Osteocyte (in vitro differentiated cells): ENCODE data around the gene PHLPP1. TPM values are rescaled to one million over a fixed set of nuclear protein-coding genes. Genes with fewer than 3 reads are reported as not detected.

Source experiments
- DNase-seq: peaks from one replicate; pipeline ENCODE4 v3.0.0; 2021; ENCODE audit warnings: mixed read lengths; ENCODE audit not compliant: unreplicated experiment; ENCODE audit errors: extremely low spot score
- H3K27ac Mint-ChIP-seq: one replicate; pipeline ENCODE4 v1.8.0; 2021; ENCODE audit warnings: mild to moderate bottlenecking, mixed read lengths; ENCODE audit not compliant: unreplicated experiment
- H3K27me3 Mint-ChIP-seq: one replicate; pipeline ENCODE4 v1.8.0; 2021; ENCODE audit warnings: mixed read lengths; ENCODE audit not compliant: unreplicated experiment
- H3K36me3 Mint-ChIP-seq: one replicate; pipeline ENCODE4 v1.8.0; 2021; ENCODE audit warnings: mixed read lengths; ENCODE audit not compliant: unreplicated experiment
- H3K4me1 Mint-ChIP-seq: one replicate; pipeline ENCODE4 v1.8.0; 2021; ENCODE audit warnings: mixed read lengths; ENCODE audit not compliant: unreplicated experiment
- H3K4me3 Mint-ChIP-seq: one replicate; pipeline ENCODE4 v1.8.0; 2021; ENCODE audit warnings: mild to moderate bottlenecking, moderate library complexity, mixed read lengths; ENCODE audit not compliant: unreplicated experiment
- H3K9me3 Mint-ChIP-seq: one replicate; pipeline ENCODE4 v1.8.0; 2021; ENCODE audit warnings: mixed read lengths; ENCODE audit not compliant: unreplicated experiment
- total RNA-seq: library from RNA; stranded (reverse); gene quantifications from 2 replicates; pipeline ENCODE4 v1.2.1, GENCODE V29; 2021
- TF ChIP-seq, protein P1 (sequence below): fragments of 200-600 bp; sonication (generic); IDR thresholded peaks from 2 replicates; pipeline ENCODE4 v1.5.0; 2021; ENCODE audit warnings: antibody characterized with exemption, mild to moderate bottlenecking, moderate library complexity

The PHLPP1 gene
- total RNA-seq, 1 donor from 2014 or later: 19.6 TPM

DNA sequence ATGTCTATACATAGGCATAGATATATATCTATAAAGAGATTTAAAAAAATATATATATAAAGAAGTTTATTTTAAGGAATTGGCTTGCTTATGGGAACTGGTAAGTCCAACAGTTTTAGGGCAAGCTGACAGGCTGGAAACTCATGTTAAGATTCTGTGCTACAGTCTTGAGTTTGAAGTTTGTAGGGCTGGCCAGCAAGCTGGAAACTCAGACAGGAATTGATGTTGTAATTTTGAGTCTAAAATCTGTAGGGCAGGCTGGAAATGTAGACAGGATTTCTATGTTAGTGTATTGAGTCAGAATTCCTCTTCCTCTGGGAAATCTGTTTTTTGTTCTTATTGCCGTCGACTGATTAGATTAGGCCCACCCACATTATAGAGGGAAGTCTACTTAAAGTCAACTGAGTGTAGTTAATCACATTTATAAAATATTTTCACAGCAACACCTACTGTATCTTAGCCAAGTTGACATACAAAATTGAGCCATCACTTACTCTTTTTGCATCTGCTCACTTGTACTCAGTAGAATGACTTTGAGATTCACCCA lies 60.8 kb downstream of the PHLPP1 start:
- Mint-ChIP-seq H3K4me1 (peaks cover 6% of the 10 kb centered on the region), H3K4me3 (no peak overlapping the region), H3K9me3 (no peaks in the 10 kb centered on the region), H3K27me3 (no peaks in the 10 kb centered on the region), H3K36me3 (no peaks in the 10 kb centered on the region), H3K27ac (no peak overlapping the region)
- TF ChIP-seq, protein P1, sequence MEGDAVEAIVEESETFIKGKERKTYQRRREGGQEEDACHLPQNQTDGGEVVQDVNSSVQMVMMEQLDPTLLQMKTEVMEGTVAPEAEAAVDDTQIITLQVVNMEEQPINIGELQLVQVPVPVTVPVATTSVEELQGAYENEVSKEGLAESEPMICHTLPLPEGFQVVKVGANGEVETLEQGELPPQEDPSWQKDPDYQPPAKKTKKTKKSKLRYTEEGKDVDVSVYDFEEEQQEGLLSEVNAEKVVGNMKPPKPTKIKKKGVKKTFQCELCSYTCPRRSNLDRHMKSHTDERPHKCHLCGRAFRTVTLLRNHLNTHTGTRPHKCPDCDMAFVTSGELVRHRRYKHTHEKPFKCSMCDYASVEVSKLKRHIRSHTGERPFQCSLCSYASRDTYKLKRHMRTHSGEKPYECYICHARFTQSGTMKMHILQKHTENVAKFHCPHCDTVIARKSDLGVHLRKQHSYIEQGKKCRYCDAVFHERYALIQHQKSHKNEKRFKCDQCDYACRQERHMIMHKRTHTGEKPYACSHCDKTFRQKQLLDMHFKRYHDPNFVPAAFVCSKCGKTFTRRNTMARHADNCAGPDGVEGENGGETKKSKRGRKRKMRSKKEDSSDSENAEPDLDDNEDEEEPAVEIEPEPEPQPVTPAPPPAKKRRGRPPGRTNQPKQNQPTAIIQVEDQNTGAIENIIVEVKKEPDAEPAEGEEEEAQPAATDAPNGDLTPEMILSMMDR: no peak
- no peak for DNase-seq

DNA sequence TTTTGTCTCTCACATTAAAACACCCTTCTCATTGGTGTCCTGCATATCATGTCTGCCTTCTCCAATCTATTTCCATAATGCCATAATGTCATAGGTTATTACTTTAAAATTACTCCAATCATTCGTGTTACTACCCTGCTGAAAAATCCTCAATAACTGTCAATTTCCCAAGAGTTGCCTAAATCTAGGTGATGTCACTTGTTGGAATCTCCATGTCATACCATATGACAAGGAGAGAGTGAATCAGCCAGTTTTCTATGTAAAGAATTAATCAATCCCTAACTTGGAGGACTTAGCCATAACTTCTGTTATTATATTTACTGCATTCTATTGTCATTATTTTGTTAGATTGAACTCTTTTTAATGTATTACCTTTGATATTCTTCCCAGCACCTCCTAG lies 62.5 kb downstream of the PHLPP1 start:
- Mint-ChIP-seq H3K36me3 (no peaks in the 10 kb centered on the region), H3K4me1 (peaks cover 15% of the 10 kb centered on the region), H3K27ac (no peak overlapping the region), H3K27me3 (no peaks in the 10 kb centered on the region), H3K9me3 (no peaks in the 10 kb centered on the region), H3K4me3 (no peak overlapping the region)
- TF ChIP-seq, protein P1: no peak
- no peak for DNase-seq

DNA sequence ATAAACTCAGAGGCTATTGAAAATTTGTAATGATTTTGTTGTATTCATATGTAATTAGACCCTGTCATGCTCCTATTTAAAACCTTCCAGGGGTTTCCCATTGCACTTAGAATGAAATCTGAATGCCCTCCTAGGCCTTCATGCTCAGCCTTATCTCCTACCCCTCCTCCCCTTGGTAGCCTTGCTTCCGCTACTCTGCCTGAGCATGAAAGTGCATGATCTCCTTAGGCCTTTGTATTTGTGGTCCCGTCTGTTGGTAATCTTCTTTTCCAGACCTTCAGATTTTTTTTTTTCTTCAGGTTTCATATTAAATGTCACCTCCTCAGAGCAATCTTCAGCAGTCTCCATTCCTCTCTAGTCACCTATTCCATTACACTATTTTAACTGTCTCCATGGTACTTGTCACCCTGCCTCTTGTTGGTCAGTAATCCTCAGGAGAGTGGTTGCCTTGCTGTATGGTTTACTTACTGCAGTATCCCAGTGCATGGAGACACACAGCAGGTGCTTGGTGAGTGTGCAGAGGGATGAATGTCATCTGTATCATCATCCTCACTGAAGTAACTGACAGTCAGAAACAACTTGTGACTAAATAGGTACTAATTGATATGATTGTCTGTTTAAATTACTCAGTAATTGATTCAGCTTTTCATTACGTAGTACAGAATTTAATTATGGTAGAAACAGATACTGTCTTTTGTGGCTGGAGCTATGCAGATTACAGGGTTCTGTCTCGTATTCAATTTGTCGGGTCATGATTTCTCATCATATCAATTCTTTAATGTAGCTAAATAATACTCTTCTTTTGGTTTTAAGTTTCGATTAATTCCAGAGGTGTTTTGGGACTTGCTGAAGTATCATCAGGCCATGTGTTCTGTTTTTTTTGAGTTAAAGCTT lies 63.9 kb downstream of the PHLPP1 start:
- TF ChIP-seq, protein P1: no peak
- Mint-ChIP-seq H3K4me3 (no peak overlapping the region), H3K9me3 (no peaks in the 10 kb centered on the region), H3K27me3 (no peaks in the 10 kb centered on the region), H3K36me3 (no peaks in the 10 kb centered on the region), H3K4me1 (peaks cover 12% of the 10 kb centered on the region), H3K27ac (no peak overlapping the region)
- DNase-seq: no peak

DNA sequence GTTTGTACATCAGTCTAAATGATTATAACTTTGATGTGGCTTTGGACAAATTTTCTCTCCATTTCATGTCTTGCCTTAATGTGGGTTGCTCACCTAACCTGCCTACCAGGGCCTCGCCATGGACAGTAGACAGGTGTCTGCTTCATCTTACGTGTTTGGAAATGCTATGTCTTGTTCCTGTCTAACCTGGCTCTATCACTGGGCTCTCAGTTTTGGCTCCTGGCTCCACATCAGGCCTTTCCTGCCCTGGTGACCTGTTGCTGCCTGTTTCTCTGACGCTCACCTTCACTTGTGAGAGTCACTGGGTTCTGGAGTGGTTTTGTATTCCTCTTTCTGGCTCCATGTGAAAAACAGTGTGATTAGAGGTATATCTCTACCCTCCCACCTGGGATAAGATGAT lies 65.9 kb downstream of the PHLPP1 start:
- Mint-ChIP-seq H3K4me1 (peaks cover 18% of the 10 kb centered on the region), H3K9me3 (no peaks in the 10 kb centered on the region), H3K27me3 (no peaks in the 10 kb centered on the region), H3K36me3 (no peaks in the 10 kb centered on the region), H3K27ac (no peak overlapping the region), H3K4me3 (no peak overlapping the region)
- TF ChIP-seq, protein P1: no peak
- no peak for DNase-seq

DNA sequence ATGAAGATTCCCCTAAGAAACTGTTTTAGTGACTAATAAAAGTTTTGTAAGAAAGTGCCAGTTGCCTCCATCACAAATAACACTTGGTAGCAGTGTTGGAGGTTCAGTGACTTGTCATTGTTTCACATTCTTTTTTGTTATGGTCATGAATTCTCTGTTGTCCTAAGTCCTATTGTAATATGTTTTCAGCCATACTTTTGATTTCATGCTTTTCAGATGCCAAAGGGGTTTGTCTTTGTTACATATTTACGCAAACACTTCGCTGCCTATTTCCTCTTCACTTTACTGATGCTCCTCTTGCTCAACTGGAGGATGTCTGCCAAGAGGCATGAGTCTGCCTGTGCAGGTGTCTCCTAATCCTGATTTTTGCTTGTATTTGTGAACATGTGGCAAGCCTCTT lies 66.6 kb downstream of the PHLPP1 start:
- H3K27me3 Mint-ChIP-seq: no peaks in the 10 kb centered on the region
- H3K4me1 Mint-ChIP-seq: peaks cover 18% of the 10 kb centered on the region
- peak overlapping the region; percentile 64 for H3K27ac Mint-ChIP-seq
- H3K4me3 Mint-ChIP-seq: no peak overlapping the region
- no peak for DNase-seq
- no peaks in the 10 kb centered on the region for H3K36me3 Mint-ChIP-seq
- TF ChIP-seq, protein P1: no peak
- no peaks in the 10 kb centered on the region for H3K9me3 Mint-ChIP-seq
